Endothelial cell of umbilical vein (primary cell): ENCODE measurements around the gene SPINT1. TPM values are rescaled to one million over a fixed set of nuclear protein-coding genes. Genes with fewer than 3 reads are reported as not detected.

Source experiments
- BruUV-seq: library from RNA; stranded (reverse); fragments of 400-500 nt; replicated peaks from 2 replicates; lab custom pipeline; 2021; lab: Mats Ljungman, UMichigan
- CTCF ChIA-PET: fragments of 300-600, 350-600 bp; sonication (Branson Sonifier 250); formaldehyde crosslinking; loops from one replicate; lab custom pipeline; 2021; ENCODE audit warnings: antibody characterized with exemption, inconsistent platforms; lab: Charles Lee
- POLR2A ChIA-PET: fragments of 300-600, 350-600 bp; sonication (Branson Sonifier 250); formaldehyde crosslinking; loops from one replicate; lab custom pipeline; 2021; ENCODE audit warnings: antibody characterized with exemption, inconsistent platforms; lab: Charles Lee
- DNase-seq: peaks from one replicate; pipeline ENCODE4 v3.0.0-alpha.2; 2011; ENCODE audit warnings: low read depth, low spot score
- FAIRE-seq: peaks from 2 replicates; lab custom pipeline; 2011; peaks lifted over from hg19 to GRCh38; lab: Jason Lieb, UNC
- H2AFZ ChIP-seq: 2 replicates; pipeline ENCODE4 v1.6.0; 2012; ENCODE audit warnings: low read depth, low read length, control low read depth, inconsistent platforms
- H3K27ac ChIP-seq: 2 replicates; pipeline ENCODE4 v1.5.1; 2011; ENCODE audit warnings: low read depth, mild to moderate bottlenecking, control low read depth, low read length, moderate library complexity; ENCODE audit not compliant: insufficient read depth
- H3K27me3 ChIP-seq, 2 experiments: 2 replicates each; pipeline versions ENCODE4 v1.6.0 to v1.6.1; 2011; ENCODE audit warnings: low read length in 2 of 2, mixed read lengths in 1 of 2; ENCODE audit not compliant: control insufficient read depth in 2 of 2, insufficient read depth in 2 of 2
- H3K36me3 ChIP-seq, 2 experiments: 2 replicates in 1 of 2; 3 replicates in 1 of 2; pipeline ENCODE4 v1.5.1; 2011; ENCODE audit warnings: low read length in 2 of 2, mild to moderate bottlenecking in 1 of 2, moderate library complexity in 1 of 2; ENCODE audit not compliant: control insufficient read depth in 2 of 2, insufficient read depth in 2 of 2; ENCODE audit errors: extremely low read depth in 1 of 2
- H3K4me1 ChIP-seq: 3 replicates; pipeline ENCODE4 v1.5.1; 2011; ENCODE audit warnings: mild to moderate bottlenecking, low read length; ENCODE audit not compliant: control insufficient read depth, insufficient read depth; ENCODE audit errors: extremely low read depth
- H3K4me2 ChIP-seq: 2 replicates; pipeline ENCODE4 v1.6.1; 2011; ENCODE audit warnings: low read length, control low read depth, mixed read lengths; ENCODE audit not compliant: insufficient read depth
- H3K4me3 ChIP-seq, 3 experiments: fragments of 200-600 bp in 1 of 3; sonication (generic), shearing (Covaris generic) in 1 of 3; replicated peaks in 1 of 3; 2 replicates each; pipeline ENCODE4 v1.5.1; 2011 to 2016; ENCODE audit warnings: control low read depth in 3 of 3, low read length in 3 of 3, mild to moderate bottlenecking in 2 of 3, inconsistent platforms in 1 of 3, low read depth in 1 of 3, moderate library complexity in 1 of 3; ENCODE audit not compliant: insufficient read depth in 1 of 3
- H3K79me2 ChIP-seq: 2 replicates; pipeline ENCODE4 v1.6.0; 2012; ENCODE audit warnings: low read length, inconsistent platforms; ENCODE audit not compliant: control insufficient read depth, insufficient read depth
- H3K9ac ChIP-seq: replicated peaks from 2 replicates; pipeline ENCODE3; 2011; ENCODE audit warnings: low read length, control low read depth; ENCODE audit not compliant: insufficient read depth; ENCODE audit errors: extremely low read depth
- H3K9me1 ChIP-seq: replicated peaks from 3 replicates; pipeline ENCODE4 v1.6.0; 2011; ENCODE audit warnings: mild to moderate bottlenecking, low read length; ENCODE audit not compliant: control insufficient read depth, insufficient read depth; ENCODE audit errors: extremely low read depth
- H3K9me3 ChIP-seq: replicated peaks from 2 replicates; pipeline ENCODE4 v1.5.1; 2012; ENCODE audit warnings: low read length, inconsistent platforms; ENCODE audit not compliant: control insufficient read depth, insufficient read depth
- H4K20me1 ChIP-seq: replicated peaks from 2 replicates; pipeline ENCODE3; 2011; ENCODE audit warnings: mild to moderate bottlenecking, low read length; ENCODE audit not compliant: control insufficient read depth, insufficient read depth; ENCODE audit errors: extremely low read depth
- JUN ChIP-seq: IDR thresholded peaks from 2 replicates; pipeline ENCODE4 v1.6.1; 2011; ENCODE audit warnings: borderline replicate concordance, low read depth; ENCODE audit not compliant: insufficient read length, insufficient read depth
- MYC ChIP-seq: IDR thresholded peaks from one replicate; pipeline ENCODE4 v1.6.1; 2011; ENCODE audit warnings: mild to moderate bottlenecking, low read depth, low read length
- POLR2A ChIP-seq: IDR thresholded peaks from 2 replicates; pipeline ENCODE4 v1.6.1; 2012; ENCODE audit warnings: low read depth, mild to moderate bottlenecking, control low read depth, low read length
- dilution Hi-C: fragments of 300-500 bp; cut with MboI; formaldehyde crosslinking; loops from one replicate; pipeline ENCODE4 v1.15.0; 2019; ENCODE audit warnings: low sequenced_read_pairs; ENCODE audit not compliant: extremely low pct_ligation_motif_present
- intact Hi-C: fragments of 100-400 bp; cut with micrococcal nuclease; formaldehyde crosslinking; loops from one replicate; pipeline ENCODE4 v1.10.0; 2022
- polyA plus RNA-seq, 4 experiments: library from polyadenylated mRNA; depleted of rRNA in 3 of 4; stranded (reverse) in 3 of 4; unstranded in 1 of 4; fragments of >200 nt; gene quantifications; 2 replicates each; pipeline versions ENCODE4 v1.2.1 to v1.2.3, GENCODE V29; 2011 to 2012; ENCODE audit warnings: missing spikeins in 1 of 4
- small RNA-seq: library from RNA; depleted of rRNA; stranded (forward); fragments of <200 nt; gene quantifications from one replicate; pipeline ENCODE3, GENCODE V24; 2012; ENCODE audit warnings: low replicate concordance, low read depth; ENCODE audit not compliant: insufficient read depth, insufficient read length
- total RNA-seq: library from RNA; stranded (reverse); gene quantifications from 2 replicates; pipeline ENCODE4 v1.2.3, GENCODE V29; 2021
- TF ChIP-seq, protein P1 (sequence below): IDR thresholded peaks from 2 replicates; pipeline ENCODE4 v1.6.1; 2011; ENCODE audit not compliant: insufficient read depth, insufficient read length

Gene SPINT1
- total and polyA plus RNA-seq, 2 donors (not counting 3 experiments of a cell fraction or from before 2014, with no cell fraction given) = 4.1 to 4.2 TPM

DNA sequence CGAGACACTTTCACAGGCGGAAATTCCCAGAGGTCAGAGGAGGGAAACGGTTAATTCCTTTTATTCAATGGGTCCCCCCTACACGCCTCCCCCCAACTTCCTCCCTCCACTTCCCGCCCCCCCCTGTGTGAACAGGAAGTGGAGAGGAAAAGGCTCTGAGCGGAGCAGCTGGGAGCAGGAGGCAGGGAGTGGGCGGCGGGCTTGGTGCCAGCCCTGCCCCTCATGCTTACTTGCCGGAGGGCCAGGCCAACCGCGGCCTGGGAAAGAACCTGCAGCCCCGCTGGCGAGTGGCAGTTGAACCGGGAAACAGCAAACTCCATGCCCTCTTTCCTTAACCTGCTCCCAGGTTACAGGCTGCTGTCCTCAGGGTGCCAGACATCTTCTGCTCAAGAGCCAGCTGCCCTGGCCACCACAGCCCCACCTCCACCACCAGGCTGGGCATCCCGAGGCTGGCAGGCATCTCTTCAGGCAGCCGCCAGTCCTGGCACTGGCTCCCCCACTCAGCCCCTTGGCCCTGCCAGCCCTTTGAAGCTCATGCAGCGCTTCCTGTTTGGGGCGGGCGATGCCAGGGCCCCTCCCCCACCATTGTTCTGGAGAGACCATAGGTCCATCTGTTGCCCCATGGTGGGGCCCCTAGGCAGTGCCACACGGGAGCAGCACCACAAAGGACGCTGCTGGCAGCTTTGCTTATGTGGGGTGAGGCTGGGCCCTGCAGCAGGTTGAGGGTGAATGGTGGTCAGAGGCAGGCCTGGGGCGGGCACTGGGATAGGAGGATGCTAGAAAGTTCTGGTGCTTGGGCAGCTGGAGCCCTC, 63.3 kb downstream of the SPINT1 start:
- peak overlapping the region; percentile 60 for H3K4me2 ChIP-seq
- no peaks in the 10 kb centered on the region for H3K9me1 ChIP-seq
- no peaks in the 10 kb centered on the region for H3K27me3 ChIP-seq
- ChIA-PET CTCF (interaction anchor here (1.0 to 11.3 kb wide), 12 partner anchors 8 to 280 kb away, joined by 3 to 405 read pairs (median 26); partner anchors contain the start of genes CHAC1, DLL4 and VPS18), POLR2A (interaction anchor here (1.3 to 4.3 kb wide), 5 partner anchors 23 to 112 kb away, joined by 3 to 79 read pairs (median 7); partner anchors contain the start of genes CHAC1 and DLL4)
- H3K36me3 ChIP-seq = peaks cover 2 to 15% of the 10 kb centered on the region in 2 experiments
- BruUV-seq = no TSS peak
- FAIRE-seq = peak; percentile 71
- H3K9me3 ChIP-seq = no peaks in the 10 kb centered on the region
- intact Hi-C loops = loop anchor here (1.0 to 2.0 kb wide), 10 partner anchors 11 to 426 kb away; partner anchors contain the start of genes CHAC1, CHP1, DLL4 and INO80
- H3K9ac ChIP-seq = peak overlapping the region; percentile 59
- no peaks in the 10 kb centered on the region for H3K79me2 ChIP-seq
- peak; percentile 21 for TF ChIP-seq POLR2A
- TF ChIP-seq, protein P1, sequence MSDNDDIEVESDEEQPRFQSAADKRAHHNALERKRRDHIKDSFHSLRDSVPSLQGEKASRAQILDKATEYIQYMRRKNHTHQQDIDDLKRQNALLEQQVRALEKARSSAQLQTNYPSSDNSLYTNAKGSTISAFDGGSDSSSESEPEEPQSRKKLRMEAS = no peak
- no peak for TF ChIP-seq MYC
- TF ChIP-seq JUN = no peak
- peaks cover 30% of the 10 kb centered on the region for H3K4me1 ChIP-seq
- H3K27ac ChIP-seq = peak overlapping the region; percentile 88
- peak overlapping the region; percentile 8 for H2AFZ ChIP-seq
- H4K20me1 ChIP-seq = no peaks in the 10 kb centered on the region
- H3K4me3 ChIP-seq = peak overlapping the region in 1 of 3 experiments; percentile 13
- peak; percentile 89 for DNase-seq
- dilution Hi-C loops = loop anchor here (10.0 kb wide), 1 partner anchor 108 kb away; no protein-coding TSS in a partner anchor

Small RNA genes within 50 kb of the gene (small RNA-seq; reads per million reads assigned to genes)
- gene AC025166.1 = not detected

Other genes with a start within 250 kb of the SPINT1 start
- gene KNL1, start 249.8 kb upstream of the SPINT1 start, total RNA-seq = 31.8 and 33.8 TPM in 2 replicates
- gene KNL1, start 249.8 kb upstream of the SPINT1 start, polyA plus RNA-seq = 3.7 and 4.0 TPM in 2 replicates
- 29.7 and 30.9 TPM in 2 replicates for gene RAD51, start 148.9 kb upstream of the SPINT1 start, total RNA-seq
- 10.5 and 11.1 TPM in 2 replicates for gene RAD51, start 148.9 kb upstream of the SPINT1 start, polyA plus RNA-seq
- 35.9 and 37.2 TPM in 2 replicates for gene RMDN3, start 88.8 kb upstream of the SPINT1 start, total RNA-seq
- 17.6 and 20.1 TPM in 2 replicates for gene RMDN3, start 88.8 kb upstream of the SPINT1 start, polyA plus RNA-seq
- gene GCHFR, start 80.0 kb upstream of the SPINT1 start, total RNA-seq = 5.5 and 6.3 TPM in 2 replicates
- 14.2 and 17.0 TPM in 2 replicates for gene GCHFR, start 80.0 kb upstream of the SPINT1 start, polyA plus RNA-seq
- gene C15orf62, start 74.1 kb upstream of the SPINT1 start, total RNA-seq = 0.38 and 0.44 TPM in 2 replicates
- gene C15orf62, start 74.1 kb upstream of the SPINT1 start, polyA plus RNA-seq = 0.12 and 0.16 TPM in 2 replicates
- 24.8 and 29.7 TPM in 2 replicates for gene ZFYVE19, start 37.0 kb upstream of the SPINT1 start, total RNA-seq
- gene ZFYVE19, start 37.0 kb upstream of the SPINT1 start, polyA plus RNA-seq = 47.2 and 55.4 TPM in 2 replicates
- gene DNAJC17, start 36.6 kb upstream of the SPINT1 start, total RNA-seq = 42.6 and 46.4 TPM in 2 replicates
- gene DNAJC17, start 36.6 kb upstream of the SPINT1 start, polyA plus RNA-seq = 30.7 and 43.2 TPM in 2 replicates
- not detected in 2 replicates for gene PPP1R14D, start 15.3 kb upstream of the SPINT1 start, total RNA-seq
- gene PPP1R14D, start 15.3 kb upstream of the SPINT1 start, polyA plus RNA-seq = not detected in 2 replicates
- 0.18 and 0.20 TPM in 2 replicates for gene RHOV, start 30.2 kb downstream of the SPINT1 start, total RNA-seq
- 0.15 and 0.19 TPM in 2 replicates for gene RHOV, start 30.2 kb downstream of the SPINT1 start, polyA plus RNA-seq
- 32.8 and 33.3 TPM in 2 replicates for gene VPS18, start 50.4 kb downstream of the SPINT1 start, total RNA-seq
- gene VPS18, start 50.4 kb downstream of the SPINT1 start, polyA plus RNA-seq = 29.3 and 34.1 TPM in 2 replicates
- 55.2 and 75.8 TPM in 2 replicates for gene DLL4, start 85.3 kb downstream of the SPINT1 start, total RNA-seq
- gene DLL4, start 85.3 kb downstream of the SPINT1 start, polyA plus RNA-seq = 25.5 and 57.8 TPM in 2 replicates
- gene CHAC1, start 109.4 kb downstream of the SPINT1 start, total RNA-seq = 4.6 and 5.6 TPM in 2 replicates
- 18.9 and 25.7 TPM in 2 replicates for gene CHAC1, start 109.4 kb downstream of the SPINT1 start, polyA plus RNA-seq